Peyer's patch (tissue), 4 donors: ENCODE data around the gene TK1. TPM values are rescaled to one million over a fixed set of nuclear protein-coding genes. Genes with fewer than 3 reads are reported as not detected.

ENCODE experiments used
- DNase-seq, 3 donors: peaks; one replicate each; pipeline ENCODE4 v3.0.0-alpha.2; 2017 to 2019
- H3K27ac ChIP-seq, 4 donors: fragments of 200-600 bp; sonication (generic); one replicate each; pipeline ENCODE4 v1.5.1; 2016 to 2019
- H3K27me3 ChIP-seq, 2 donors: fragments of 200-600 bp; sonication (generic); one replicate each; pipeline ENCODE4 v1.5.1; 2019
- H3K36me3 ChIP-seq, 3 donors: fragments of 200-600 bp; sonication (generic); one replicate each; pipeline ENCODE4 v1.5.1; 2016 to 2019
- H3K4me1 ChIP-seq, 4 donors: fragments of 200-600 bp; sonication (generic); one replicate each; pipeline ENCODE4 v1.5.1; 2016 to 2019
- H3K4me3 ChIP-seq, 4 donors: fragments of 200-600 bp; sonication (generic); 1 replicate in 3 of 4; 2 replicates in 1 of 4; pipeline ENCODE4 v1.5.1; 2016 to 2019; ENCODE audit warnings: mild to moderate bottlenecking in 1 of 4
- H3K9me3 ChIP-seq, 4 donors: fragments of 200-600 bp; sonication (generic); one replicate each; pipeline ENCODE4 v1.5.1; 2016 to 2019; ENCODE audit warnings: mild to moderate bottlenecking in 1 of 4
- POLR2A ChIP-seq, 2 donors: fragments of 450-650 bp; IDR thresholded peaks; one replicate each; pipeline ENCODE4 v1.5.1; 2017; ENCODE audit warnings: antibody characterized with exemption in 2 of 2, mild to moderate bottlenecking in 2 of 2, moderate library complexity in 2 of 2
- total RNA-seq, 4 donors: library from RNA; depleted of rRNA; stranded (reverse); fragments of >200 nt; gene quantifications; one replicate each; pipeline ENCODE4 v1.1.0, GENCODE V29; 2016
- TF ChIP-seq, protein P1 (sequence below), 6 experiments: fragments of 450-650 bp in 4 of 6; fragments of 200-600 bp in 2 of 6; sonication (generic) in 1 of 6; IDR thresholded peaks; one replicate each; pipeline ENCODE4 v1.5.1; 2017 to 2019; ENCODE audit warnings: antibody characterized with exemption in 6 of 6, mild to moderate bottlenecking in 3 of 6, moderate library complexity in 1 of 6

Gene TK1
- total RNA-seq, 4 donors from 2014 or later, result 6.2 to 46.2 (median 10.1) TPM

DNA sequence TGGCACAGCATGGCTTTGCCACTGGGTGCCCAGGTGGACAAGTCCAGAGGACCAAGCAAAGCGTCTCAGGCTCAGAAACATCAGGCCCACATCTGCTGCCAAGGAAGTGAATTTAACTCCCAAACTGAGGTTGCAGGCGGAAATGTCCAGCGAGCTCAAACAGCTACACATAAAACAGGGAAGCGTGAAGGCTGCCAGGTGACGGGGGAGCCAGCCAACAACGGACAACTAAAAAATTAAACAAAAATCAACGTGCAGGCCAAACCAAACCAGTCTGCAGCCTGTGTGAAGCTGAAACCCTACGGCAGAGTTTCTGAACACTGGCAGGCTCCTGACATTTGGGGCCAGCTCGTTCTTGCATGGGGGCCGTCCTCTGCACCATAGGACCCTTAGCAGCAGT is 2.5 kb downstream of the TK1 start:
- TF ChIP-seq, protein P1, sequence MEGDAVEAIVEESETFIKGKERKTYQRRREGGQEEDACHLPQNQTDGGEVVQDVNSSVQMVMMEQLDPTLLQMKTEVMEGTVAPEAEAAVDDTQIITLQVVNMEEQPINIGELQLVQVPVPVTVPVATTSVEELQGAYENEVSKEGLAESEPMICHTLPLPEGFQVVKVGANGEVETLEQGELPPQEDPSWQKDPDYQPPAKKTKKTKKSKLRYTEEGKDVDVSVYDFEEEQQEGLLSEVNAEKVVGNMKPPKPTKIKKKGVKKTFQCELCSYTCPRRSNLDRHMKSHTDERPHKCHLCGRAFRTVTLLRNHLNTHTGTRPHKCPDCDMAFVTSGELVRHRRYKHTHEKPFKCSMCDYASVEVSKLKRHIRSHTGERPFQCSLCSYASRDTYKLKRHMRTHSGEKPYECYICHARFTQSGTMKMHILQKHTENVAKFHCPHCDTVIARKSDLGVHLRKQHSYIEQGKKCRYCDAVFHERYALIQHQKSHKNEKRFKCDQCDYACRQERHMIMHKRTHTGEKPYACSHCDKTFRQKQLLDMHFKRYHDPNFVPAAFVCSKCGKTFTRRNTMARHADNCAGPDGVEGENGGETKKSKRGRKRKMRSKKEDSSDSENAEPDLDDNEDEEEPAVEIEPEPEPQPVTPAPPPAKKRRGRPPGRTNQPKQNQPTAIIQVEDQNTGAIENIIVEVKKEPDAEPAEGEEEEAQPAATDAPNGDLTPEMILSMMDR (IDR thresholded peaks at IDR 0.05), result no peak
- no peak overlapping the region for H3K4me3 ChIP-seq
- no peaks in the 10 kb centered on the region for H3K27me3 ChIP-seq
- DNase-seq, result no peak
- peak overlapping the region in 1 of 4 donors; percentile 9 for H3K27ac ChIP-seq
- H3K9me3 ChIP-seq, result no peaks in the 10 kb centered on the region
- H3K36me3 ChIP-seq, result no peaks in the 10 kb centered on the region
- peaks cover 0 to 40% (median 5%) of the 10 kb centered on the region in 4 donors for H3K4me1 ChIP-seq

- Histone ChIP-seq H3K9me3 (no peaks in the 10 kb centered on the region), H3K27ac (no peak overlapping the region), H3K4me1 (peaks cover 0 to 40% (median 5%) of the 10 kb centered on the region in 4 donors), H3K36me3 (no peaks in the 10 kb centered on the region), H3K4me3 (no peak overlapping the region), H3K27me3 (no peaks in the 10 kb centered on the region)
- TF ChIP-seq, protein P1 (IDR thresholded peaks at IDR 0.05), result no peak
- no peak for TF ChIP-seq POLR2A (IDR thresholded peaks at IDR 0.05)
- DNase-seq, result no peak
Observed at GRCh38 chr17:78183916-78184315, 2.9 kb downstream of the TK1 start.

DNA sequence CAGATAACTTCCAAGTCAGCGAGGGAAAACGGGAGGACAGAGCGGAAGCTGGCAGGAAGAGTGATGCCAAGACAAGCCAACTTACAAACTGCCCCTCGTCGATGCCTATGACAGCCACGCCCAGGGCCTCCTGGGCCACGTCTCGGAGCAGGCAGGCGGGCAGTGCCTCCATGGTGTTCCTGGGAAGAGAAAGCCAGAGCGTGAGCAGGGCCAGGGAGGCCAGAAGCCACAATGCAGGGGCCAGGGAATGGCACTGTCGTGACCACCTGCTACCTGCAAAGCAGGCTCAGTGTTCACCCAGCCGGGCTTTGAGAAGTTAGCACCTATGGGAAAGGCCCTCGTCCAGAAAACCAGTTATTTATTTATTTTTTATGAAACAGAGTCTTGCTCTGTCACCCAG is 4.3 kb downstream of the TK1 start:
- Histone ChIP-seq H3K27ac (no peak overlapping the region), H3K9me3 (no peaks in the 10 kb centered on the region), H3K27me3 (no peaks in the 10 kb centered on the region), H3K4me1 (peaks cover 0 to 30% (median 5%) of the 10 kb centered on the region in 4 donors), H3K4me3 (no peak overlapping the region), H3K36me3 (no peaks in the 10 kb centered on the region)
- DNase-seq, result no peak
- TF ChIP-seq, protein P1 (IDR thresholded peaks at IDR 0.05), result no peak
- no peak for TF ChIP-seq POLR2A (IDR thresholded peaks at IDR 0.05)

- peaks cover 0 to 32% (median 11%) of the 10 kb centered on the region in 4 donors for H3K4me1 ChIP-seq
- peak overlapping the region in 3 of 4 donors; percentile 13 to 80 (median 59) for H3K27ac ChIP-seq
Observed at GRCh38 chr17:78180508-78180907, 6.3 kb downstream of the TK1 start.

GRCh38 chr17:78180083-78180482 is 6.8 kb downstream of the TK1 start:
- Histone ChIP-seq H3K9me3 (no peaks in the 10 kb centered on the region), H3K27me3 (no peaks in the 10 kb centered on the region), H3K36me3 (no peaks in the 10 kb centered on the region), H3K4me3 (no peak overlapping the region), H3K27ac (peak overlapping the region; percentile 59 to 80 (median 72)), H3K4me1 (peaks cover 0 to 32% (median 14%) of the 10 kb centered on the region in 4 donors)
- DNase-seq, result no peak
- no peak for TF ChIP-seq POLR2A (IDR thresholded peaks at IDR 0.05)
- TF ChIP-seq, protein P1 (IDR thresholded peaks at IDR 0.05), result no peak

More at GRCh38 chr17:78180508-78180907, 6.3 kb downstream of the TK1 start:
- no peaks in the 10 kb centered on the region for H3K36me3 ChIP-seq
- H3K27me3 ChIP-seq, result no peaks in the 10 kb centered on the region
- DNase-seq, result no peak
- no peaks in the 10 kb centered on the region for H3K9me3 ChIP-seq
- no peak overlapping the region for H3K4me3 ChIP-seq
- TF ChIP-seq, protein P1 (IDR thresholded peaks at IDR 0.05), result no peak
- TF ChIP-seq POLR2A (IDR thresholded peaks at IDR 0.05), result no peak

DNA sequence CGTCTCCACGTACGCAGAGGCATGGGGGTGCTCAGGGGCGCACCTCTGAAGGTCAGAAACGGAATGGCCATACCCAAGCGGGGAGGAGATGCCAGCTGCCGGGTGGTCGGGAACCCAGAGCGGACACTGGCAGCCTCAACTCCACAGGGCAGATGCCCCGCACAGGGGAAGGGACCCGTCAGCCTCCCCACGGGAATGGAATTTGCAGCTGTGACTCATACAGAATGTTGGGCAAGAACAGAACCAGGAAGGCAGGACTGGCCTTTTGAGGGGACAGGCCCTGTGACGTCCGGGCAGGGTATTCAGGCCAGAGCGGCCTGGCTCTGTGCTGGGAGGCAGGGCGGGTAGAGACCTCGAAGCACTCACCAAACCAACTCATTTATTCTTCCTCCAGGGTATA is 7.5 kb downstream of the TK1 start:
- H3K4me1 ChIP-seq, result peaks cover 0 to 32% (median 21%) of the 10 kb centered on the region in 4 donors
- peak overlapping the region; percentile 59 to 80 (median 72) for H3K27ac ChIP-seq
- H3K36me3 ChIP-seq, result no peaks in the 10 kb centered on the region
- no peaks in the 10 kb centered on the region for H3K9me3 ChIP-seq
- no peak overlapping the region for H3K4me3 ChIP-seq
- no peak for TF ChIP-seq POLR2A (IDR thresholded peaks at IDR 0.05)
- TF ChIP-seq, protein P1 (IDR thresholded peaks at IDR 0.05), result no peak
- peak in 1 of 3 donors; percentile 66 for DNase-seq
- H3K27me3 ChIP-seq, result no peaks in the 10 kb centered on the region
